SU-DHL-6 (cell line): Measurements from ENCODE around the gene SLC17A2.

ENCODE experiments used
- H2AFZ ChIP-seq: fragments of 200-600 bp; sonication (generic); 2 replicates; pipeline ENCODE4 v1.6.1; 2014; ENCODE audit warnings: low read depth, mild to moderate bottlenecking, moderate library complexity, mixed read lengths, antibody characterized with exemption, low read length; ENCODE audit not compliant: severe bottlenecking
- H3F3A ChIP-seq: fragments of 200-600 bp; shearing (Covaris generic); 2 replicates; pipeline ENCODE4 v1.6.0; 2016; ENCODE audit warnings: antibody characterized with exemption, mild to moderate bottlenecking; ENCODE audit not compliant: insufficient read depth
- H3K27ac ChIP-seq: fragments of 200-600 bp; sonication (generic); 2 replicates; pipeline ENCODE4 v1.5.1; 2016; ENCODE audit warnings: low read depth, mild to moderate bottlenecking, low read length, moderate library complexity, mixed read lengths
- H3K27me3 ChIP-seq: fragments of 200-600 bp; sonication (generic), shearing (Covaris generic); 2 replicates; pipeline ENCODE4 v1.6.0; 2014; ENCODE audit warnings: mild to moderate bottlenecking, low read length
- H3K36me3 ChIP-seq: fragments of 200-600 bp; sonication (generic); 2 replicates; pipeline ENCODE4 v1.6.1; 2014; ENCODE audit warnings: mild to moderate bottlenecking, low read length, mixed read lengths
- H3K4me2 ChIP-seq: fragments of 300-600, 200-600 bp; shearing (Covaris generic), sonication (generic); 2 replicates; pipeline ENCODE4 v1.6.0; 2014; ENCODE audit warnings: low read length, low read depth, mild to moderate bottlenecking; ENCODE audit not compliant: poor library complexity, severe bottlenecking
- H3K4me3 ChIP-seq: fragments of 200-600 bp; sonication (generic); 2 replicates; pipeline ENCODE4 v1.5.1; 2014; ENCODE audit warnings: antibody characterized with exemption, low read length, mild to moderate bottlenecking, mixed read lengths; ENCODE audit not compliant: insufficient read depth, poor library complexity, severe bottlenecking
- H3K79me2 ChIP-seq: fragments of 200-600 bp; sonication (generic); 2 replicates; pipeline ENCODE4 v1.6.1; 2014; ENCODE audit warnings: mild to moderate bottlenecking, low read length, moderate library complexity; ENCODE audit not compliant: insufficient read depth
- H3K9ac ChIP-seq: fragments of 200-600 bp; sonication (generic); 2 replicates; pipeline ENCODE4 v1.7.0; 2014; ENCODE audit warnings: mild to moderate bottlenecking, low read length
- H3K9me2 ChIP-seq: fragments of 200-600 bp; sonication (generic); replicated peaks from 2 replicates; pipeline ENCODE4 v1.6.1; 2014; ENCODE audit warnings: low read length; ENCODE audit not compliant: insufficient read depth
- H3K9me3 ChIP-seq: fragments of 200-600 bp; sonication (generic); 2 replicates; pipeline ENCODE4 v1.6.1; 2014; ENCODE audit warnings: low read length, mixed read lengths; ENCODE audit not compliant: insufficient read depth
- H4K20me1 ChIP-seq: fragments of 200-600 bp; sonication (generic); 2 replicates; pipeline ENCODE4 v1.6.1; 2014; ENCODE audit warnings: low read depth, mild to moderate bottlenecking, antibody characterized with exemption, low read length, moderate library complexity, mixed read lengths
- EZH2phosphoT487 ChIP-seq: fragments of 200-600 bp; sonication (generic), shearing (Covaris generic); conservative IDR thresholded peaks from 2 replicates; pipeline ENCODE4 v1.6.1; 2018; ENCODE audit warnings: mild to moderate bottlenecking, antibody characterized with exemption, low read length, moderate library complexity, mixed read lengths
- TF ChIP-seq, protein P1 (sequence below): fragments of 200-600 bp; sonication (generic); IDR thresholded peaks from one replicate; pipeline ENCODE4 v1.5.1; 2017; ENCODE audit warnings: antibody characterized with exemption, mild to moderate bottlenecking, low read length, moderate library complexity; ENCODE audit not compliant: insufficient read depth, poor library complexity, severe bottlenecking

SLC17A2 gene

DNA sequence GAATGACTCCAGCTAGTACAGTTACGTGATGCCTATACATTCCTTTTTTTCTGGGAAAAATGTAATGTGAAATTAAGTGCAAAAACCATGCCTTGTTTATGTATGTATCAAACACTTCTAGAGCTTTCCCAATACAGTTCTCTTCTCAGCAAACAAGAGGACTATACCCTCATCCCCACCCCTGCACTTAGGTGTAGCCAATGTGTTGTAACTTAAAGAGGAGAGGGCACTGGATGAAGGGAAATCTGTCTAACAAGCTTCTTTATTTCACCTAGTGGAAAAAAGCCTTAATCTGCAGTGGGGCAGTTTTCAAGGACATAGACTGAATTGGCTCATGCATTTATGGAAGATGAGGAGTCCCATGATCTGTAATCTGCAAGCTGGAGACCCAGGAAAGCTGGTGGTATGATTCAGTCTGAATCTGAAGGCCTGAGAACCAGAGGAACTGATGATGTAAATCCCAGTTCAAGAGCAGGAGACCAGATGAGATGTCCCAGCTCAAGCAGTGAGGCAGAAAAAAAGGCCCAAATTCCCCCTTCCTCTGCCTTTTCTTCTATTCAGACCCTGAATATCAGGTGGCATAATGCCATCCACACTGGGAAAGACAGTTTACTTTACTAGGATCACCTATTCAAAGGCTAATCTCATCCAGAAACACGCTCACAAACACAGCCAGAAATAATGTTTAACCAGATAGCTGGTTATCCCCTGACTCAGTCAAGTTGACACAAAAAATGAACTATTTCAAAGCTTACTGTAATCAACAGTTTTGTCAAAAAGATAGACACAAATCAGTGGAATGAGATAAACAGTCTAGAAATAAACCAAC, 30.7 kb downstream of the SLC17A2 start:
- Histone ChIP-seq H4K20me1 (no peaks in the 10 kb centered on the region), H2AFZ (no peak overlapping the region), H3F3A (no peaks in the 10 kb centered on the region), H3K79me2 (no peaks in the 10 kb centered on the region), H3K9me2 (no peaks in the 10 kb centered on the region), H3K4me2 (no peak overlapping the region), H3K9ac (no peak overlapping the region), H3K27me3 (no peaks in the 10 kb centered on the region), H3K27ac (no peak overlapping the region), H3K36me3 (no peaks in the 10 kb centered on the region), H3K4me3 (no peak overlapping the region), H3K9me3 (no peaks in the 10 kb centered on the region)
- no peak for TF ChIP-seq EZH2phosphoT487
- TF ChIP-seq, protein P1, sequence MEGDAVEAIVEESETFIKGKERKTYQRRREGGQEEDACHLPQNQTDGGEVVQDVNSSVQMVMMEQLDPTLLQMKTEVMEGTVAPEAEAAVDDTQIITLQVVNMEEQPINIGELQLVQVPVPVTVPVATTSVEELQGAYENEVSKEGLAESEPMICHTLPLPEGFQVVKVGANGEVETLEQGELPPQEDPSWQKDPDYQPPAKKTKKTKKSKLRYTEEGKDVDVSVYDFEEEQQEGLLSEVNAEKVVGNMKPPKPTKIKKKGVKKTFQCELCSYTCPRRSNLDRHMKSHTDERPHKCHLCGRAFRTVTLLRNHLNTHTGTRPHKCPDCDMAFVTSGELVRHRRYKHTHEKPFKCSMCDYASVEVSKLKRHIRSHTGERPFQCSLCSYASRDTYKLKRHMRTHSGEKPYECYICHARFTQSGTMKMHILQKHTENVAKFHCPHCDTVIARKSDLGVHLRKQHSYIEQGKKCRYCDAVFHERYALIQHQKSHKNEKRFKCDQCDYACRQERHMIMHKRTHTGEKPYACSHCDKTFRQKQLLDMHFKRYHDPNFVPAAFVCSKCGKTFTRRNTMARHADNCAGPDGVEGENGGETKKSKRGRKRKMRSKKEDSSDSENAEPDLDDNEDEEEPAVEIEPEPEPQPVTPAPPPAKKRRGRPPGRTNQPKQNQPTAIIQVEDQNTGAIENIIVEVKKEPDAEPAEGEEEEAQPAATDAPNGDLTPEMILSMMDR, result no peak

DNA sequence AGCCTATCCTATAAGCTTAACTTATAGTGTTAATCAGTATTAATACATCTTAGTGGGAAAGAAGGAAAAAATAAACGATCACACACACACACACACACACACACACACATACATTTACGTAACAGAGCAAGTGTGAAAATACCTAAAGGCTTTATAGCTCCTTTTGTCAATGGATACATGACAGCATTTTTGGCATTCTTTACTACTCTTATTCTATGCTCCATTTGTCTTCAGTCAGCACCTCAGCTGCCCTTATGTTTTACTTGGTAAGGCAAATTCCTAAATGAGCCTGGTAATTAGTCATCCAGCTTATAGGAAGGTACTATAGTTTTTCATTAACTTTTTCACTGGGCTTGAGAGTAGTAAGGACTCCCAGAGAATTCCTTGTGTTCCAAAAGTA, 31.4 kb downstream of the SLC17A2 start:
- H3K27ac ChIP-seq, result no peak overlapping the region

DNA sequence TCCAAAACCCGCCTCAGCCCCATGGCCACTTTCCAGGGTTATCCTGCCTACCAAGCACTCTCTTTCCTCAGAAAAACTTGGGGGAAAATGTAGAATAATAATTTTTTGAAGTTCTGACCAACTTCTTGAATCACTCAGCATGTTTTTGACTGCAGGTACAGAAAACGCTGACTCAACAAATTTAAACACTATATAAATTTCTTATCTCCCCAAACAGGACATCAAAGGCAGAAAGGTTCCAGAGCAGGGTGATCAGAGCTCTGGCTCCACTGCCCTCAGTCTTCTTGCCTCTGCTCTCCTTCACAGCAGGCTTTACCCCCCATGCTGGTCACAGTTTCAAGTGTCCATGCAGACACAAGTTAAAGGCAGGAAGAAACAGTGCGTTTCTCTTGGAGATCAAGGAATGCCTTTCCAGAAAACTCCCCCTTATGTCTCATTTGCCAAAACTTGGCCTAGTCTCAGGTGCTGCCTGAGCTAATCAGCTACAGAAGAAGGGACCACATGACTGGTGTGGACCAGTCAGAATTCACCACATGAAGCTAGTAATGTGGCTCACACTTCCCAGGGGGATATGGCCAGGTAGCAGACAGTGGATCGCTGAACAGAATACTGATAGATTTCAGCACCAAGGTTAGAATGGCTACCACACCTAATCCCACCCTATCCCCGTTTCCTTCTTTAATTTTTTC, 32.1 kb downstream of the SLC17A2 start:
- Histone ChIP-seq H3K4me3 (no peak overlapping the region), H3K4me2 (no peak overlapping the region), H2AFZ (no peak overlapping the region), H4K20me1 (no peaks in the 10 kb centered on the region), H3F3A (no peaks in the 10 kb centered on the region), H3K27ac (no peak overlapping the region), H3K79me2 (no peaks in the 10 kb centered on the region), H3K9me2 (no peaks in the 10 kb centered on the region), H3K9ac (no peak overlapping the region), H3K36me3 (no peaks in the 10 kb centered on the region), H3K27me3 (no peaks in the 10 kb centered on the region), H3K9me3 (no peaks in the 10 kb centered on the region)
- no peak for TF ChIP-seq EZH2phosphoT487
- TF ChIP-seq, protein P1, result no peak

More for the DNA sequence above, 31.4 kb downstream of the SLC17A2 start:
- no peak overlapping the region for H3K9ac ChIP-seq
- H3K79me2 ChIP-seq, result no peaks in the 10 kb centered on the region
- no peak overlapping the region for H2AFZ ChIP-seq
- H4K20me1 ChIP-seq, result no peaks in the 10 kb centered on the region
- no peaks in the 10 kb centered on the region for H3F3A ChIP-seq
- H3K9me3 ChIP-seq, result no peaks in the 10 kb centered on the region
- H3K27me3 ChIP-seq, result no peaks in the 10 kb centered on the region
- no peaks in the 10 kb centered on the region for H3K9me2 ChIP-seq
- H3K36me3 ChIP-seq, result no peaks in the 10 kb centered on the region
- no peak overlapping the region for H3K4me3 ChIP-seq
- no peak overlapping the region for H3K4me2 ChIP-seq
- TF ChIP-seq EZH2phosphoT487, result no peak
- TF ChIP-seq, protein P1, result no peak
